AG08395 (cell line): ENCODE data around the gene TMEM144.

Source experiments
- DNase-seq: peaks from one replicate; pipeline ENCODE4 v3.0.0; 2012; ENCODE audit warnings: mixed read lengths, low spot score

Gene TMEM144

DNA sequence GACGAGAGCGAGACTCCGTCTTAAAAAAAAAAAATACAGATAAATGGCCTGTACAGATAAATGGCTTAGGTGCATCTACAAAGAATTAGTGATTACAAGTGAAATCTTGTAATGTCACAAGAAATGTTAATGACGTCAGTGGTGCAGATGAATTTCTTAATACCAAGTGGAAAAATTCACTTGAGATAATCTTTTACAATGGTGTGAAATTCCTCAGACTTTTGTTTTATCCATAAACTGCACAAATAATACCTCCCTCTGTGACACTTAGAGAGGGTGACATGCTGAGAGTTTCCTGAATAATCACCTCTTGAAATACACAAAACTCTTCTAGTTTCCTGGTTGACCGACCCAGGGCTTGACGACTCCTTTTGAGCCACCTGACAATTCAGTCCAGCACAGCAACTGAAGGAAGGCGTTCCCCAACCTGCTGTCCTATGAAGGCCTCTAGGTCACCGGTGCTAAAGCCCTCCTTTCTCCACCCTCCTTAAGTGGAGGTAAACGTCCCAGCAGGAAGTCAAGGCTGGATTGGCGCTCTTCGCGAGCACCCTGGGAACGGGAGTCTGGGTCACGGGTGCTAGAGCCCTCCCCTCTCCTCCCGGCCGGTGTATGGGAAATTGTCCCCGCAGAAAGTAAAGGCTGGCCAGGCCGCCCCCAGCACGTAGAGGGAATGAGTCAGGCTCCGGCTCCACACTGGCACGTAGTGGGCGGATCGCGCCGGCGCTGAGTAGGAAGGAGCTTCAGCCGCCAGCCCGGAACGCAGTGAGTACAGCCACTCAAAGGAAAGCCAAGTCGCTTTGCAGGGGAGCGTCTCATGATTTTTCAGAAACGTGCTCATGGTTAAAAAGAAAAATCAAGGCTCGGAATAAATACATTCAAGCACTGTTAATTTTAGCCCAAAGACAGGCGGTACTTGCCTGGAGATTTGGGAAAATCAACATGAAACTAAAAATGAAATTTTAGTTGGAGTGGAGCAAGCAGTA, at the start of gene TMEM144:
TSS of gene TMEM144 (plus strand) at position 662 of the 983 bp plus-strand sequence. CDS start 2,182 bp downstream, outside the sequence.
- peak; percentile 91 for DNase-seq

DNA sequence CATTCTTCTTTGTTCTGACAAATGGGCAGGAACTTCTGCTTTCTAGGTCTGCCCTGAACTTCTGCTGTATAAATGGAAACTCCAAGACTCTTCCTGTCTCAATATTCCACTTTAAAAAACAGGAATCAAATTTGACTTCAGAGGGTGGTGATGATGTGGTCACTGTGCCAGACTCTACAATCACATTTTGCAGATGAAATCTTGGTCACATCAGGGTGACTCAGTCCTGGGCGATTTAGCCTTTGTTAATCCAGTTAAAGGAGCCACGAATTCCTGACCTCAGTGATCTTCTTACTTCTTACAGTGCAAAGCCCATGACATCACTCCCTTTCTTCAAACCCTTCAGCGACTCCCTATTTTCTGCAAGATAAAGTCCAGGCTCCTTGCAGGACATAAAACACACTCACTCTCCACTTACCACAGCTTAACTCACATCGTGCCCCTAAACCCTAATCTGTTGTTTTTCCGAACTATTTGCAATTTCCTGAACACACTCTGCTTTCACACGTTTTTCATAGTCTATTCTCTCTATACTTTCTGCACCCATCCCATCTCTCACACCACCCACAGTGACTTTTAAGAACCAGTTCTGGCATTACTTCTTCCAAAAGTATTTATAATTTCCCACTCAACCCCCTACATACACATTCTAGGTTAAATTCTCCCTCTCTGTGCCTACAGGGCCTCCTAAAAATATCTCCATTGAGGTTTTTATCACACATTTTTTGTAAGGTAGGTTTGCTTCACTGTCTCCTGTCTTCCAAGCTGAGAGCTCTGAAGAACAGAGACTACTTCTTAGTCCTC, 48.5 kb upstream of the TMEM144 start:
- DNase-seq = peak; percentile 81

DNA sequence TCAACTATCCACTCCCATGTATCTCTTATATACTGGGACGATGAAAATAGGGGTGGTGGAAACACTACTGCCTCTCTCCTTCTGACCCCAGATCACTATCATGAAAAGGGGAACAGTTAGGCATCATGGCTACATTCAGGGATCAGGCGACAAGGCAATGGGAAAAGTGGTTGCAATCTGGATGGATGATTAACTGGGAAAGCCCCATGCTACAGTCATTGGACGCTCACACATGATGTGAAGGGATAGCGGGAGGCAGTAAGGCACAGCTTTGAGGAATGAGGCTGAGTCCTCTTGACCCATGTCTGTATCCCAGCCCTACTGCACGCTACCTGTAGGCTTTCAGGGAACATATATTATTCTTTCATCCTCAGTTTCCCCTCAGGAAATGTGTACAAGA, 47.7 kb upstream of the TMEM144 start:
- no peak for DNase-seq

DNA sequence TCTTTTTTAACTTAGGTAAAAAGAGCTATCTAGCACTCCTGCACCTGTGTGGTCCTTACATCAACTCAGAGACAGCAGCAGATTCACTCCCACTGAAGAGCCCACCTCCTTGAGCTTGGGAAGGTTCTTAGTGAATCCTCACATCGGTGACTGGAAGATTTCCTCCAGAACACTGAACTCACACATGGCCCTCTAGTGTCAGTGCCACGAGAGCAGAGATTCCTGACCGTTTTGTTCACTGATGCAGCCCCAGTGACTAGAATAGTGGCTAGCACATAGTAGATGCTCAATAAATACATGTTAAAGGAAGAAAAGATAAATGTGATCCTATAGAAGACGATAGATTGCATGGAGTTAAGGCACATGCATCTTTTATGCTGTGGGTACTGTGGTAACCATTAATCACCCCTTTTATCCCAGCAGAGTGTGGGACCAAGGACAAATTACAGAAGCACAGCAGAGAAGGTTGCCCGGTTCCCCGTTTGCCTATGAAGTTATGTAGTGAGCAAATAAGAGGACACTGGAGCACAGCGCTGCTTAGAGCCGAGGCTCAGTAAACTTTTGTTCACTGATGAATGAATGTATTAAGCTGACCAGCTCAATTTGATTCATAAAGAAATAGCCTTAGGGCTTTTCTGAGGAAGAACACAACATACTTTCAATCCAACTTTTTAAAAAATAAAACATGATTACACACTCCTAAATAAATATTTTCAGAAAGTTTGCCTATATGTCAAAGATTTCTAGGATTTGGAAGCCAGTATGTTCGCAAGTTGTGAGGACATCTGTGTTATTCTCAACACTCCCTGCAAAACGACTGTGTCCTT, 46.1 kb upstream of the TMEM144 start:
- DNase-seq = no peak

DNA sequence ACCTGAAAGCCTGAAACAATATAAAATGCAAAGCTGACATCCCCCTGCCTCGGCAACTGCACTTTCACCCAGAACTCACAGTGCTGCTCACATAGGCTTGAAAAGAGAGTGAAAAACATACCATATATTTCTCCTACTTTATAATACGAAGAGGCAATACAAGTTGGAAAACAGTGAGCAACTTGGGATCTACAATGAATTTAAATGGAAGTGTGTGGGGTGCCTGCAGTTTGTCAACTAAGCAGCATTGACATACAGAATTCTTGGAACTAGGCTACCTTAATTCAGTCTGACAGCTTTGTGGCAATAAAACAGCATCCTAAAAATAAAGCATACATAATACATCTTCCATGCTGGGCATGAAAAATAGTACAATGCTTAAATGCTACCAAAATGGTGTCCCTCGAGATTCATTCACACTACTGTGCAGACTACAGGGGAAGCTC, 45.5 kb upstream of the TMEM144 start:
- no peak for DNase-seq

DNA sequence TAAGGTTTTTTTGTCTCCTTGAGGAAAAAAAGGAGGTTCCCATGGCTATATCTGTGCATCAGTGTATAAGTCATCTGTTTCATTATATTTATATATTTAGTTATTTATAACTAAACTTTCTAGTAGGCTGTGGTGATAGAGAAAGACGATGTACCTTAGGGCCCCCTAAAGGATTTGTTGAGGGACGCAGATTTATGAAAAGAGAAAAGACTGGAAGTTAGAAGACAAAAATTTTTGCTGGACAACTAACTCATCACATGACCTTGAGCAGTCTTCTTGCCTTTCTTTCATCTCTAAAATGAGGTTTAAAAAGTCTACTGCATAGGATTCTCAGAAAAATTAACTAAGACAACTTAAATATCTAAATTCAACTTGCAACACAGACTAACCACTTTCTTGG, 43.6 kb upstream of the TMEM144 start:
- no peak for DNase-seq

GRCh38 chr4:158168606-158169005, 41.7 kb upstream of the TMEM144 start:
- DNase-seq = no peak

GRCh38 chr4:158169506-158169905, 40.8 kb upstream of the TMEM144 start:
- peak; percentile 20 for DNase-seq

GRCh38 chr4:158169931-158170690, 40.2 kb upstream of the TMEM144 start:
- DNase-seq = peak; percentile 31

GRCh38 chr4:158170691-158171561, 39.4 kb upstream of the TMEM144 start:
- peak; percentile 39 for DNase-seq

GRCh38 chr4:158172261-158173258, 37.7 kb upstream of the TMEM144 start, which contains the start of gene GASK1B:
GASK1B (minus strand) TSS chr4:158173025; CDS start chr4:158171375, 1,650 bp downstream.
- DNase-seq = peak; percentile 52

DNA sequence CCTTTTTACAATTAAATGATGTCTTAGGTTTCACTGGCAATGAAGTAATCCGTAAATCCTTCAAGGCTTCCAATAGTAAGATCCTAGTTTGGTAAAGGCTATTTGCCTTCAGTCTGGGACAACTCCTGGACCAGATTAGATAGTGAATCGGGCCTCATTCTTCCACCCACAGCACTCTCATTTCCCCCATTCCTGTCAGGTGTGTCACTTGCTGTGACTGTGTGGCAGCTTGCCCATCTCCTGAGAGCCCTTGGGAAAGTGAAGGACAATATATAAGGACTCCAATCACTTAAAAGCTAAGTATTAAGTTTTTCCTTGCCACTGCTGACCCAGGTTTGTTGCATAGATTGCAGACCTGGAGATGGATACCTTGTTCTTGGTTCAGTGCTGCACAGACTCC, 34.2 kb upstream of the TMEM144 start:
- peak; percentile 35 for DNase-seq

- no peak for DNase-seq
Observed at GRCh38 chr4:158176776-158177175, 33.5 kb upstream of the TMEM144 start.

DNA sequence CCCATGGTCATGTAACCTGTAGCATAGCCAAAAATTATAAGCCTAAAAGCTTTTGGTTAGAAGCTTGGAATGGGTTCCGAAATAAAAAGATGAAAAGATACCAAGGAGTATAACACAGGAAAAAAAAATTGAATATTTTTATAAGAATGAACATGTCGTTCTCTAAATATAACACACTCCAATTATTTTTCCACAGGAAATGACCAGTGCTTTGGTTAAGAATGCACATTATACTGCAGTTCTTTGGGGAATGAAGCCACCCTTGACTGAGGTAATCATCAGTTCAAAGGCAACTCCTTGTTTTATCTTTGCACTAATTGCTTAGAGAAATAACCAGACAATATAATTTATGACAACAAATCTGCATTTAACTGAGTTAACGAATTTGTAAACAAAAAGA, 30.8 kb upstream of the TMEM144 start:
- DNase-seq = no peak

DNA sequence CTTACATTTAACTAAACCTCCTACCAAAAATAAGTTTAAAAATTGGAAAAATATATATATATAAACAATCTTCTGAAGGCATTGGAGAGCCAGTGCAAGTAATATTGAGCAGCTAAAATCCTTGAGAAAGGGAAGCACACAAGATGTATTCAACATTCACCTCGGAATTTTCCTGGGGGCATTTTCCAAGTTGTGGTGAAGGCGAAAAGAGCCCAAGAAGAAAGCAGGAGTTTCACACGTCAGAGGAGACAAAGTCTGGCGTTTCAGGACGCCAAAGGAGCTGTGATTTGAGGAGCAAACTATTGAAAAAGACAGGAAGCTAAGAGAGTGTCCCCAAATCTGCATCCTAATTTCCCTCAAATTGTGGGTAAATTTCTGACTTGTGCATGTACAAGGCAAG, 28.4 kb upstream of the TMEM144 start:
- no peak for DNase-seq

- DNase-seq = no peak
Observed at GRCh38 chr4:158182736-158183135, 27.6 kb upstream of the TMEM144 start.

DNA sequence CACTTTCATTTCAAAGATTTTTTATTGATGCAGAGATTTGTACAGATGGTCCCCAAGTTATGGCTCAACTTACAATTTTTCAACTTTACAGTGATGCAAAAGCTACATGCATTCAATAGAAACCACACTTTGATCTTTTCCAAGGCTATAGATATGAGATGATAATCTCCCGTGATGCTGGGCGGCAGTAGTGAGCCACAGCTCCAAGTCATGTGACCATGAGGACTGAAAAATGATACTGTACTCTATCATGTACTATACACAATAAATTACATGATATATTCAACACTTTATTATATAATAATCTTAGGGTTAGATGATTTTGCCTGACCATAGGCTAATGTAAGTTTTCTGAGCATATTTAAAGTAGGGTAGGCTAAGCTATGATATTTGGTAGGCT, 23.5 kb upstream of the TMEM144 start:
- no peak for DNase-seq

DNA sequence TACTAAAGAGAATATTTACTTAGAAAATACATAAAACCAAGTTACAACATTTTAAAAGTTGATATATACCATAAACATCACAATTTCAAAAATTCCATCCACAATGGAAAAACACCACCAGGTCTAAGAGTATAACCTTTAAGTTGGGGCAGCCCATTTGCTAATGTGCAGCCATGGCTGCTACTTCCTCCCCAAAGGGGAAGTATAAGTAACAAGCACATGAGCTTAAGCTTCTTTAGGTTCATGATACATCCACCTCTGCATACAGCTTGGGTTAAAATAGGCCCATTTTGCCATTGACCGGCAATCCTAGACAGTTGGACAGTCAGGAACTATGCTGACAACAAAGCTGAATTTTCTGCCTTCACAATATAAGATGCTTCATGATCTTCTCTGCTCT, 20.9 kb upstream of the TMEM144 start:
- DNase-seq = no peak

- no peak for DNase-seq
Observed at GRCh38 chr4:158190718-158191117, 19.6 kb upstream of the TMEM144 start.
